Calu3 (cell line): ENCODE measurements around the gene CSNK1A1. TPM values are rescaled to one million over a fixed set of nuclear protein-coding genes. Genes with fewer than 3 reads are reported as not detected.
"Not testable (repeated sequence)": the region's sequence is repeated elsewhere in the genome, so short reads cannot be mapped to it uniquely, and the experiment has no call there.

Source experiments
- BruUV-seq: library from RNA; stranded (reverse); fragments of 400-500 nt; replicated peaks from 2 replicates; lab custom pipeline; 2021; lab: Mats Ljungman, UMichigan
- CTCF ChIA-PET: fragments of 300-600 bp; sonication (Branson Sonifier 250); formaldehyde crosslinking; loops from one replicate; lab custom pipeline; 2022; ENCODE audit warnings: antibody characterized with exemption; lab: Charles Lee
- DNase-seq: peaks from one replicate; pipeline ENCODE4 v3.0.0; 2022
- H3K27ac Mint-ChIP-seq: one replicate; pipeline ENCODE4 v1.8.0; 2022; ENCODE audit warnings: mixed read lengths; ENCODE audit not compliant: unreplicated experiment
- H3K27me3 Mint-ChIP-seq: one replicate; pipeline ENCODE4 v1.8.0; 2022; ENCODE audit warnings: mixed read lengths; ENCODE audit not compliant: unreplicated experiment
- H3K36me3 Mint-ChIP-seq: one replicate; pipeline ENCODE4 v1.8.0; 2022; ENCODE audit warnings: mild to moderate bottlenecking, moderate library complexity, mixed read lengths; ENCODE audit not compliant: insufficient read depth, unreplicated experiment
- H3K4me1 Mint-ChIP-seq: one replicate; pipeline ENCODE4 v1.8.0; 2022; ENCODE audit warnings: mild to moderate bottlenecking, low read depth, mixed read lengths; ENCODE audit not compliant: unreplicated experiment
- H3K4me3 Mint-ChIP-seq: one replicate; pipeline ENCODE4 v1.8.0; 2022; ENCODE audit warnings: mild to moderate bottlenecking, low read depth, moderate library complexity, mixed read lengths; ENCODE audit not compliant: unreplicated experiment
- H3K9me3 Mint-ChIP-seq: one replicate; pipeline ENCODE4 v1.8.0; 2022; ENCODE audit warnings: low read depth, mixed read lengths; ENCODE audit not compliant: unreplicated experiment
- intact Hi-C: fragments of 100-400 bp; cut with micrococcal nuclease; formaldehyde crosslinking; loops from one replicate; pipeline ENCODE4 v1.10.0; 2022; ENCODE audit not compliant: unreplicated experiment
- total RNA-seq: library from RNA; stranded (reverse); gene quantifications from 2 replicates; pipeline ENCODE4 v1.2.3, GENCODE V29; 2022
- TF ChIP-seq, protein P1 (sequence below): fragments of 200-600 bp; IDR thresholded peaks from one replicate; pipeline ENCODE4 v1.8.0; 2022; ENCODE audit warnings: antibody characterized with exemption; ENCODE audit not compliant: unreplicated experiment

CSNK1A1 gene
- total RNA-seq, 1 experiment from 2014 or later: 377 TPM

DNA sequence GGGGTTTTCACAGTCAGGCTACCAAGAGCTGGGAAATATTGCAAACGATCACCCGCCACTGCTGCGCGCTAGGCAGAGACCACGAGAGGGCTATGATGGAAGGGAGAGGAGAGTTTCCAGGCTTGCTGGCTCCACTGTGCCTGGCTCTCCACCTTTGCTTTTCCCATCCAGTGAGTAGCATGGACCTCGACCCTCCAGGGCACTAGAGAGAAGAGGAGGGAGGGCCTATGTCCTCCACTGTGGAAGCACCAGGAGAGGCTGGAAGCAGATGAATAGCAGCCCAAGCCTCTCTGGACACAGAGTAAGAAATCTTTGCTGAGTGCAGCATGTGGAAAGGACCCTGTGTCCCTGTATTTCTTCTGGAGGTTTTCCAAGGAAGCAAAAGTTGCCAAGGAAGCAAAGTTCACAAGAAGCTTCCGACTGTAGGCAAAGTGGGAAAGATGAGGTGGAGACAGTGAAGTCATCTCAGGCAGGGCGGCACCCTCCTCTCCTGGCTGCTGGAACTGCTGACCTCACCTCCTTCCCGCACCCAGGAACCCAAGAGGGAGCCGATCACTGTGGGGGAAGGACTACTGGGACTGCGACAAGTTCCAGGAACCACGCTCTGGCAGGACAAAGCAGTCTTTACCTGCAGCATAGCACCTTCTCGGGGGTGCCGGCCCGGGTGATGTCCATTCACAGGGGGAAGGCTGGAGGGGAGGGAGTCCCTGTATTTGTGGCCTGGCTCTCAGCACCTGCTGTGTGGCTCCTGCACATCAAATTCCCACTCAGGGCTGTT, 79.6 kb downstream of the CSNK1A1 start:
- Mint-ChIP-seq H3K4me1 (peaks cover 9% of the 10 kb centered on the region), H3K27me3 (no peaks in the 10 kb centered on the region), H3K27ac (no peak overlapping the region), H3K36me3 (no peaks in the 10 kb centered on the region), H3K9me3 (no peaks in the 10 kb centered on the region), H3K4me3 (no peak overlapping the region)
- DNase-seq: peak; percentile 40
- TF ChIP-seq, protein P1, sequence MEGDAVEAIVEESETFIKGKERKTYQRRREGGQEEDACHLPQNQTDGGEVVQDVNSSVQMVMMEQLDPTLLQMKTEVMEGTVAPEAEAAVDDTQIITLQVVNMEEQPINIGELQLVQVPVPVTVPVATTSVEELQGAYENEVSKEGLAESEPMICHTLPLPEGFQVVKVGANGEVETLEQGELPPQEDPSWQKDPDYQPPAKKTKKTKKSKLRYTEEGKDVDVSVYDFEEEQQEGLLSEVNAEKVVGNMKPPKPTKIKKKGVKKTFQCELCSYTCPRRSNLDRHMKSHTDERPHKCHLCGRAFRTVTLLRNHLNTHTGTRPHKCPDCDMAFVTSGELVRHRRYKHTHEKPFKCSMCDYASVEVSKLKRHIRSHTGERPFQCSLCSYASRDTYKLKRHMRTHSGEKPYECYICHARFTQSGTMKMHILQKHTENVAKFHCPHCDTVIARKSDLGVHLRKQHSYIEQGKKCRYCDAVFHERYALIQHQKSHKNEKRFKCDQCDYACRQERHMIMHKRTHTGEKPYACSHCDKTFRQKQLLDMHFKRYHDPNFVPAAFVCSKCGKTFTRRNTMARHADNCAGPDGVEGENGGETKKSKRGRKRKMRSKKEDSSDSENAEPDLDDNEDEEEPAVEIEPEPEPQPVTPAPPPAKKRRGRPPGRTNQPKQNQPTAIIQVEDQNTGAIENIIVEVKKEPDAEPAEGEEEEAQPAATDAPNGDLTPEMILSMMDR: no peak
- intact Hi-C loops: no loop called here
- no TSS peak for BruUV-seq
- CTCF ChIA-PET: no interaction called here

- TF ChIP-seq, protein P1: no peak
- no TSS peak for BruUV-seq
These were observed 80.3 kb downstream of the CSNK1A1 start for GRCh38 chr5:149470942-149471341.

DNA sequence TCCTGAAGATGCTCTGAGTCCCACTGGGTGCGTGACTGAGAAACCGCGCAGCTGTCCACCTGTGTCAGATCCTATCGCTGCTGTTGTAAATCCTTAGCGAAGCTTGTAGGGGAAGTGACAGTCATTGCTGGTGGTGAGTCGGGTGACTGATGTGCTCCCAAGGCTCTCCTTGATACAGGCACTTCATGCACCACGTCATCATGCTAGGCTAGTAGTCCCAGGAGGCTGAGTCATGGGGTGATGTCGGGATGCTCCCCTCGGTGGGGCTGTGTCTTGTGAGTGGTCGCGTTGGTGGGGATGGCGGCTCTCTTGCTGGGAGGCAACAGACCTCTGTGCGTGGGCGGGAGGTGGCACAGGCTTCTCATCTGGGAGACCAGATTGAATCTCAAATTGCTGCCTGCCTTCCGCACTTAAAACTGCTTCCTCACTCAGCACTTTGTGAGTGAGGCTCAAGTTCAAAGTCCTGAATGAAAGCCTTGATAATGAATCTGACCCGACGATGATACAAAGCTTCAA, 84.7 kb downstream of the CSNK1A1 start:
- intact Hi-C loops: no loop called here
- H3K27me3 Mint-ChIP-seq: no peaks in the 10 kb centered on the region
- H3K27ac Mint-ChIP-seq: peak overlapping the region; percentile 55
- H3K36me3 Mint-ChIP-seq: no peaks in the 10 kb centered on the region
- peak; percentile 43 for DNase-seq
- no TSS peak for BruUV-seq
- peak overlapping the region; percentile 28 for H3K4me3 Mint-ChIP-seq
- no peaks in the 10 kb centered on the region for H3K9me3 Mint-ChIP-seq
- TF ChIP-seq, protein P1: no peak
- CTCF ChIA-PET: interaction anchor here (0.7 to 1.5 kb wide), 8 partner anchors 9 to 152 kb away, joined by 3 to 4 read pairs (median 3); partner anchors contain the start of gene CSNK1A1
- peaks cover 7% of the 10 kb centered on the region for H3K4me1 Mint-ChIP-seq

More at GRCh38 chr5:149470942-149471341, 80.3 kb downstream of the CSNK1A1 start:
- Mint-ChIP-seq H3K4me3 (no peak overlapping the region), H3K27ac (no peak overlapping the region), H3K36me3 (no peaks in the 10 kb centered on the region), H3K4me1 (peaks cover 9% of the 10 kb centered on the region), H3K9me3 (no peaks in the 10 kb centered on the region), H3K27me3 (no peaks in the 10 kb centered on the region)
- intact Hi-C loops: no loop called here
- no peak for DNase-seq
- CTCF ChIA-PET: no interaction called here

DNA sequence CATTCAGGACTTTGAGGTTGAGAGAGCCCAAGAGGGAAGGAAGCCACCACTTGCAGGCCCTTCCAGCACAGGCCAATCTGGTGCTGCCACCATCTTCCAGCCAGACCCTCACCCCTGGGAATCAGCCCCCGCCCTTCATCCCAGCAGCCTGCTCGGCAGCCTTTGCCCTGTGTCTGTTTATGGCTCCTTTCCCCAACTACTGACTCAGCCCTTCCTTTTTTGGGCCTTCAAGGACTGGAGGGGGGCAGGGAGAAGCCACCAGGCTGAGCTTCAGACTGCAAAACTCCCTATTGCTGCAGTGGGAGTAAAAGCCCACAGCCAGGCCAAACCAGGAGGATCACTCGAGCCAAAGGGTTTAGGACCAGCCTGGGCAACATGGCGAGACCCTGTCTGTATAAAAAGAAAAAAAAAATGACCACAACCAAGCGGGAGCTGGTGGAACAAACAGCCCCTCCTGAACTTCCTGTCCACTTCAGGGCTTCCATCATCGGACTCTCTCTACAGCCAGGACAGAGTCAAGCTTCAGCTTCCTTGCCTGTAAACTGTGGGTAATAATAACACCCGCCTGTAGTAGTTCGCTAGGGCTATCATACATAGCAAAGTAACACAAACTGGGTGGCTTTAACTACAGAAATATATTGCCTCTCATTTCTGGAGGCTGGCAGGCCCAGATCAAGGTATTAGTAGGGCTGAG, 86.3 kb downstream of the CSNK1A1 start:
- Mint-ChIP-seq H3K36me3 (no peaks in the 10 kb centered on the region), H3K4me1 (peaks cover 7% of the 10 kb centered on the region), H3K27ac (peak overlapping the region; percentile 69), H3K4me3 (no peak overlapping the region), H3K27me3 (no peaks in the 10 kb centered on the region), H3K9me3 (no peaks in the 10 kb centered on the region)
- TF ChIP-seq, protein P1: no peak
- CTCF ChIA-PET: interaction anchor here (1.0 kb wide), 1 partner anchor 9 kb away, joined by 4 read pairs; no protein-coding TSS in a partner anchor
- intact Hi-C loops: no loop called here
- no TSS peak for BruUV-seq
- no peak for DNase-seq

DNA sequence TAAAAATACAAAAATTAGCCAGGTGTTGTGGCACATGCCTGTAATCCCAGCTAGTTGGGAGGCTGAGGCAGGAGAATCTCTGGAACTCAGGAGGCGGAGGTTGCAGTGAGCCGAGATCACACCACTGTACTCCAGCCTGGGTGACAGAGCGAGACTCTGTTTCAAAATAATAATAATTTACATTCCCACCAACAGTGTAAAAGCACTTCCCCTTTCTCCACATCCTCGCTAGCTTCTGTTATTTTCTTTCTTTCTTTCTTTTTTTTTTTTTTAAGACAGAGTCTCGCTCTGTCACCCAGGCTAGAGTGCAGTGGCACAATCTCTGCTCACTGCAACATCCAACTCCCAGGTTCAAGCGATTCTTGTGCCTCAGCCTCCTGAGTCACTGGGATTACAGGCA, 89.3 kb downstream of the CSNK1A1 start:
- H3K36me3 Mint-ChIP-seq, intact Hi-C loops, H3K27ac Mint-ChIP-seq, H3K9me3 Mint-ChIP-seq, H3K4me3 Mint-ChIP-seq, H3K27me3 Mint-ChIP-seq, CTCF ChIA-PET, BruUV-seq, DNase-seq: not testable (repeated sequence)
- H3K4me1 Mint-ChIP-seq: peaks cover 12% of the 10 kb centered on the region
